Hematopoietic multipotent progenitor cell treated with erythropoietin and hydrocortisone succinate and interleukin-3 and kit ligand, for 17 days (in vitro differentiated cells): ENCODE results near the gene ELK1.

Source experiments
- DNase-seq: peaks from one replicate; pipeline ENCODE4 v3.0.0-alpha.2; 2015; ENCODE audit warnings: low spot score

The ELK1 gene

GRCh38 chrX:47645530-47645929 is 4.8 kb downstream of the ELK1 start:
- no peak for DNase-seq

- peak; percentile 14 for DNase-seq
Observed at GRCh38 chrX:47644557-47645091, 5.7 kb downstream of the ELK1 start.

- no peak for DNase-seq
Observed at GRCh38 chrX:47643926-47644325, 6.4 kb downstream of the ELK1 start.

GRCh38 chrX:47638816-47639215 is 11.5 kb downstream of the ELK1 start:
- no peak for DNase-seq

- DNase-seq, result peak; percentile 61
Observed at GRCh38 chrX:47637546-47638195, 12.7 kb downstream of the ELK1 start.

- DNase-seq, result no peak
Observed at GRCh38 chrX:47634871-47635575, 15.3 kb downstream of the ELK1 start.

- DNase-seq, result no peak
Observed at GRCh38 chrX:47633689-47634590, 16.4 kb downstream of the ELK1 start.

- no peak for DNase-seq
Observed at GRCh38 chrX:47632666-47633065, 17.7 kb downstream of the ELK1 start.

GRCh38 chrX:47631676-47632075 is 18.7 kb downstream of the ELK1 start:
- no peak for DNase-seq

- no peak for DNase-seq
Observed at GRCh38 chrX:47629419-47630200, 20.8 kb downstream of the ELK1 start, which contains the start of gene CFP. CFP (minus strand) TSS chrX:47629930; CDS start chrX:47629844, 86 bp downstream.

GRCh38 chrX:47628982-47629381 is 21.4 kb downstream of the ELK1 start:
- no peak for DNase-seq

- DNase-seq, result no peak
Observed at GRCh38 chrX:47625365-47625764, 25.0 kb downstream of the ELK1 start.

GRCh38 chrX:47623540-47624027 is 26.8 kb downstream of the ELK1 start:
- no peak for DNase-seq

- DNase-seq, result no peak
Observed at GRCh38 chrX:47621851-47622250, 28.5 kb downstream of the ELK1 start.

GRCh38 chrX:47620303-47620685 is 30.1 kb downstream of the ELK1 start:
- no peak for DNase-seq

- peak; percentile 64 for DNase-seq
Observed at GRCh38 chrX:47619486-47620302, 30.7 kb downstream of the ELK1 start, which contains the start of gene SYN1. SYN1 (minus strand) TSS chrX:47619857; CDS start chrX:47619728, 129 bp downstream.

GRCh38 chrX:47618923-47619485 is 31.4 kb downstream of the ELK1 start:
- DNase-seq, result no peak

GRCh38 chrX:47614618-47615017 is 35.7 kb downstream of the ELK1 start:
- no peak for DNase-seq

GRCh38 chrX:47613082-47613481 is 37.3 kb downstream of the ELK1 start:
- DNase-seq, result no peak

- DNase-seq, result no peak
Observed at GRCh38 chrX:47612418-47612817, 37.9 kb downstream of the ELK1 start.
